ENCODE data around the gene URB1. TPM values are rescaled to one million over a fixed set of nuclear protein-coding genes. Genes with fewer than 3 reads are reported as not detected.
"Not testable (repeated sequence)": the region's sequence is repeated elsewhere in the genome, so short reads cannot be mapped to it uniquely, and the experiment has no call there.

Gene URB1
- 1 to 10 TPM in 2 of 4 donors, under 1 TPM in 2; 0.67 to 8.5 (median 3.4) TPM for polyA plus RNA-seq
- long read RNA-seq, donor 1 = 0 reads
- long read RNA-seq, donor 2 = 0 reads
- long read RNA-seq, donor 3 = 0 reads
- long read RNA-seq, donor 4 = 0 reads
- long read RNA-seq, donor 5 = 0 reads
- long read RNA-seq, donor 6 = 0 reads
- long read RNA-seq, donor 7 = 0 reads
- long read RNA-seq, donor 8 = 0 reads
- long read RNA-seq, donor 9 = 0 reads
- long read RNA-seq, donor 10 = 0 reads

GRCh38 chr21:32392880-32393676, at the start of gene URB1:
Gene URB1, minus strand, starts transcription at chr21:32393012. Its CDS starts 102 bp downstream, at chr21:32392910.
- Histone ChIP-seq H3K27me3 (ENCODE audit: control insufficient read depth in 3 of 3, insufficient read depth in 3 of 3, low read length in 3 of 3) (no peaks in the 10 kb centered on the region), H3K4me1 (ENCODE audit: control insufficient read depth in 3 of 3, insufficient read depth in 2 of 3, low read depth in 1 of 3, low read length in 2 of 3) (peaks cover 0 to 8% (median 2%) of the 10 kb centered on the region in 3 donors), H3K4me3 (ENCODE audit: low read depth in 1 of 3, low read length in 3 of 3) (peak within 1 kb of the TSS; percentile 64 to 88 (median 79)), H3K27ac (ENCODE audit: low read depth in 1 of 3, low read length in 2 of 3) (peak within 1 kb of the TSS; percentile 90 to 92 (median 90)), H3K9me3 (ENCODE audit: control insufficient read depth in 2 of 2, insufficient read depth in 1 of 2, low read depth in 1 of 2, low read length in 1 of 2) (peaks cover 0 to 6% of the 10 kb centered on the region in 2 donors), H3K36me3 (ENCODE audit: control insufficient read depth in 3 of 3, insufficient read depth in 2 of 3, low read depth in 1 of 3, low read length in 3 of 3) (peaks cover 0 to 4% (median under 1%) of the 10 kb centered on the region in 3 donors)
- FAIRE-seq (no peak), DNase-seq (peak; percentile 93 to 96)
- 2 to 5% (median 2%) methylated on average over 43 to 59 of the region's 59 CpGs for WGBS, 3 donors

GRCh38 chr21:32437729-32438128, 44.9 kb upstream of the URB1 start:
- H3K36me3 ChIP-seq (ENCODE audit: control insufficient read depth in 3 of 3, insufficient read depth in 2 of 3, low read depth in 1 of 3, low read length in 3 of 3) = no peaks in the 10 kb centered on the region
- H3K4me1 ChIP-seq (ENCODE audit: control insufficient read depth in 3 of 3, insufficient read depth in 2 of 3, low read depth in 1 of 3, low read length in 2 of 3) = peaks cover 0 to 4% (median 0%) of the 10 kb centered on the region in 3 donors
- H3K27ac ChIP-seq (ENCODE audit: low read depth in 1 of 3, low read length in 2 of 3) = no peak overlapping the region
- DNase-seq (no peak), FAIRE-seq (no peak)
- H3K27me3 ChIP-seq (ENCODE audit: control insufficient read depth in 3 of 3, insufficient read depth in 3 of 3, low read length in 3 of 3) = no peaks in the 10 kb centered on the region
- no peak overlapping the region for H3K4me3 ChIP-seq (ENCODE audit: low read depth in 1 of 3, low read length in 3 of 3)
- no peaks in the 10 kb centered on the region for H3K9me3 ChIP-seq (ENCODE audit: control insufficient read depth in 2 of 2, insufficient read depth in 1 of 2, low read depth in 1 of 2, low read length in 1 of 2)
- WGBS, 3 donors = 62 to 86% (median 74%) methylated on average over 12 of the region's 12 CpGs

GRCh38 chr21:32432982-32433660, 40.3 kb upstream of the URB1 start:
- H3K4me1 ChIP-seq (ENCODE audit: control insufficient read depth in 3 of 3, insufficient read depth in 2 of 3, low read depth in 1 of 3, low read length in 2 of 3); H3K27me3 ChIP-seq (ENCODE audit: control insufficient read depth in 3 of 3, insufficient read depth in 3 of 3, low read length in 3 of 3); H3K27ac ChIP-seq (ENCODE audit: low read depth in 1 of 3, low read length in 2 of 3); H3K36me3 ChIP-seq (ENCODE audit: control insufficient read depth in 3 of 3, insufficient read depth in 2 of 3, low read depth in 1 of 3, low read length in 3 of 3); H3K9me3 ChIP-seq (ENCODE audit: control insufficient read depth in 2 of 2, insufficient read depth in 1 of 2, low read depth in 1 of 2, low read length in 1 of 2); FAIRE-seq; H3K4me3 ChIP-seq (ENCODE audit: low read depth in 1 of 3, low read length in 3 of 3): not testable (repeated sequence)
- WGBS, 3 donors = 25 to 51% (median 35%) methylated on average over 15 of the region's 15 CpGs
- peak; percentile 34 to 56 for DNase-seq

- DNase-seq (no peak), FAIRE-seq (no peak)
- no peaks in the 10 kb centered on the region for H3K9me3 ChIP-seq (ENCODE audit: control insufficient read depth in 2 of 2, insufficient read depth in 1 of 2, low read depth in 1 of 2, low read length in 1 of 2)
- no peaks in the 10 kb centered on the region for H3K36me3 ChIP-seq (ENCODE audit: control insufficient read depth in 3 of 3, insufficient read depth in 2 of 3, low read depth in 1 of 3, low read length in 3 of 3)
- H3K4me1 ChIP-seq (ENCODE audit: control insufficient read depth in 3 of 3, insufficient read depth in 2 of 3, low read depth in 1 of 3, low read length in 2 of 3) = peaks cover 0 to under 1% (median 0%) of the 10 kb centered on the region in 3 donors
- 63 to 69% (median 66%) methylated on average over 10 of the region's 10 CpGs for WGBS, 3 donors
- H3K27me3 ChIP-seq (ENCODE audit: control insufficient read depth in 3 of 3, insufficient read depth in 3 of 3, low read length in 3 of 3) = no peaks in the 10 kb centered on the region
- H3K4me3 ChIP-seq (ENCODE audit: low read depth in 1 of 3, low read length in 3 of 3) = no peak overlapping the region
- H3K27ac ChIP-seq (ENCODE audit: low read depth in 1 of 3, low read length in 2 of 3) = no peak overlapping the region
These were observed 35.3 kb upstream of the URB1 start for GRCh38 chr21:32427958-32428623.

GRCh38 chr21:32426592-32427051, 33.8 kb upstream of the URB1 start:
- H3K9me3 ChIP-seq (ENCODE audit: control insufficient read depth in 2 of 2, insufficient read depth in 1 of 2, low read depth in 1 of 2, low read length in 1 of 2) = no peaks in the 10 kb centered on the region
- no peak overlapping the region for H3K4me3 ChIP-seq (ENCODE audit: low read depth in 1 of 3, low read length in 3 of 3)
- 73 to 88% (median 86%) methylated on average over 6 of the region's 6 CpGs for WGBS, 3 donors
- DNase-seq = no peak
- FAIRE-seq = no peak
- no peaks in the 10 kb centered on the region for H3K27me3 ChIP-seq (ENCODE audit: control insufficient read depth in 3 of 3, insufficient read depth in 3 of 3, low read length in 3 of 3)
- H3K4me1 ChIP-seq (ENCODE audit: control insufficient read depth in 3 of 3, insufficient read depth in 2 of 3, low read depth in 1 of 3, low read length in 2 of 3) = no peaks in the 10 kb centered on the region
- H3K27ac ChIP-seq (ENCODE audit: low read depth in 1 of 3, low read length in 2 of 3) = no peak overlapping the region
- H3K36me3 ChIP-seq (ENCODE audit: control insufficient read depth in 3 of 3, insufficient read depth in 2 of 3, low read depth in 1 of 3, low read length in 3 of 3) = no peaks in the 10 kb centered on the region

GRCh38 chr21:32426066-32426465, 33.3 kb upstream of the URB1 start:
- FAIRE-seq = no peak
- H3K27ac ChIP-seq (ENCODE audit: low read depth in 1 of 3, low read length in 2 of 3) = no peak overlapping the region
- no peak overlapping the region for H3K4me3 ChIP-seq (ENCODE audit: low read depth in 1 of 3, low read length in 3 of 3)
- no peaks in the 10 kb centered on the region for H3K4me1 ChIP-seq (ENCODE audit: control insufficient read depth in 3 of 3, insufficient read depth in 2 of 3, low read depth in 1 of 3, low read length in 2 of 3)
- no peak for DNase-seq
- no peaks in the 10 kb centered on the region for H3K36me3 ChIP-seq (ENCODE audit: control insufficient read depth in 3 of 3, insufficient read depth in 2 of 3, low read depth in 1 of 3, low read length in 3 of 3)
- H3K27me3 ChIP-seq (ENCODE audit: control insufficient read depth in 3 of 3, insufficient read depth in 3 of 3, low read length in 3 of 3) = no peaks in the 10 kb centered on the region
- H3K9me3 ChIP-seq (ENCODE audit: control insufficient read depth in 2 of 2, insufficient read depth in 1 of 2, low read depth in 1 of 2, low read length in 1 of 2) = no peaks in the 10 kb centered on the region
- WGBS, 3 donors = 79 to 85% (median 80%) methylated on average over 5 of the region's 5 CpGs

GRCh38 chr21:32425628-32426027, 32.8 kb upstream of the URB1 start:
- H3K27ac ChIP-seq (ENCODE audit: low read depth in 1 of 3, low read length in 2 of 3) = no peak overlapping the region
- DNase-seq (no peak), FAIRE-seq (no peak)
- no peak overlapping the region for H3K4me3 ChIP-seq (ENCODE audit: low read depth in 1 of 3, low read length in 3 of 3)
- H3K4me1 ChIP-seq (ENCODE audit: control insufficient read depth in 3 of 3, insufficient read depth in 2 of 3, low read depth in 1 of 3, low read length in 2 of 3) = no peaks in the 10 kb centered on the region
- no peaks in the 10 kb centered on the region for H3K27me3 ChIP-seq (ENCODE audit: control insufficient read depth in 3 of 3, insufficient read depth in 3 of 3, low read length in 3 of 3)
- no peaks in the 10 kb centered on the region for H3K36me3 ChIP-seq (ENCODE audit: control insufficient read depth in 3 of 3, insufficient read depth in 2 of 3, low read depth in 1 of 3, low read length in 3 of 3)
- 93 to 99% (median 98%) methylated on average over 4 of the region's 4 CpGs for WGBS, 3 donors
- H3K9me3 ChIP-seq (ENCODE audit: control insufficient read depth in 2 of 2, insufficient read depth in 1 of 2, low read depth in 1 of 2, low read length in 1 of 2) = no peaks in the 10 kb centered on the region

- Histone ChIP-seq H3K9me3 (ENCODE audit: control insufficient read depth in 2 of 2, insufficient read depth in 1 of 2, low read depth in 1 of 2, low read length in 1 of 2) (no peaks in the 10 kb centered on the region), H3K27ac (ENCODE audit: low read depth in 1 of 3, low read length in 2 of 3) (no peak overlapping the region), H3K36me3 (ENCODE audit: control insufficient read depth in 3 of 3, insufficient read depth in 2 of 3, low read depth in 1 of 3, low read length in 3 of 3) (no peaks in the 10 kb centered on the region), H3K4me3 (ENCODE audit: low read depth in 1 of 3, low read length in 3 of 3) (no peak overlapping the region), H3K4me1 (ENCODE audit: control insufficient read depth in 3 of 3, insufficient read depth in 2 of 3, low read depth in 1 of 3, low read length in 2 of 3) (no peaks in the 10 kb centered on the region), H3K27me3 (ENCODE audit: control insufficient read depth in 3 of 3, insufficient read depth in 3 of 3, low read length in 3 of 3) (no peaks in the 10 kb centered on the region)
- WGBS, 3 donors = 85 to 87% (median 86%) methylated on average over 5 of the region's 5 CpGs
- DNase-seq (no peak), FAIRE-seq (no peak)
These were observed 31.9 kb upstream of the URB1 start for GRCh38 chr21:32424674-32425073.
